Breast epithelium (tissue), 4 donors: ENCODE data around the gene NECTIN1. TPM values are rescaled to one million over a fixed set of nuclear protein-coding genes. Genes with fewer than 3 reads are reported as not detected.
A peak's percentile ranks its signal among the peaks of the same experiment; 100 is the strongest.

Experiments
- DNase-seq, 2 donors: peaks; one replicate each; pipeline ENCODE4 v3.0.0-alpha.2; 2019; ENCODE audit warnings: low spot score in 2 of 2
- H3K27ac ChIP-seq, 2 donors: fragments of 200-600 bp; sonication (generic) in 1 of 2; one replicate each; pipeline ENCODE4 v1.5.1; 2016 to 2019; ENCODE audit warnings: mild to moderate bottlenecking in 1 of 2
- H3K27me3 ChIP-seq, 2 donors: fragments of 200-600 bp; sonication (generic) in 1 of 2; one replicate each; pipeline versions ENCODE4 v1.5.1 to v1.6.0; 2017 to 2019; ENCODE audit warnings: control low read depth in 1 of 2, mild to moderate bottlenecking in 1 of 2
- H3K36me3 ChIP-seq: fragments of 200-600 bp; one replicate; pipeline ENCODE4 v1.5.1; 2019
- H3K4me1 ChIP-seq, 2 donors: fragments of 200-600 bp; sonication (generic); one replicate each; pipeline ENCODE4 v1.5.1; 2016 to 2019; ENCODE audit warnings: control low read depth in 1 of 2
- H3K4me3 ChIP-seq, 3 donors: fragments of 200-600 bp; sonication (generic); 1 replicate in 2 of 3; 2 replicates in 1 of 3; pipeline ENCODE4 v1.5.1; 2016 to 2019; ENCODE audit warnings: mild to moderate bottlenecking in 3 of 3, moderate library complexity in 2 of 3
- H3K9me3 ChIP-seq, 2 donors: fragments of 200-600 bp; sonication (generic) in 1 of 2; one replicate each; pipeline ENCODE4 v1.5.1; 2016 to 2019; ENCODE audit warnings: control low read depth in 1 of 2
- POLR2A ChIP-seq: fragments of 450-650 bp; IDR thresholded peaks from one replicate; pipeline ENCODE4 v1.6.1; 2016; ENCODE audit warnings: antibody characterized with exemption, mild to moderate bottlenecking, moderate library complexity
- POLR2AphosphoS5 ChIP-seq, 3 donors: sonication (generic); formaldehyde crosslinking; IDR thresholded peaks; one replicate each; pipeline ENCODE4 v1.6.1; 2017; ENCODE audit warnings: antibody characterized with exemption in 3 of 3
- intact Hi-C: fragments of 100-400 bp; cut with DNase I; formaldehyde crosslinking; loops from one replicate; pipeline ENCODE4 v1.15.1; 2023; ENCODE audit warnings: low total_unique reads
- total RNA-seq, 3 donors: library from RNA; depleted of rRNA; stranded (reverse); fragments of >200 nt; gene quantifications; one replicate each; pipeline ENCODE4 v1.1.0, GENCODE V29; 2016
- TF ChIP-seq, protein P1 (sequence below), 3 donors: fragments of 450-650 bp; IDR thresholded peaks; one replicate each; pipeline ENCODE4 v1.5.1; 2016 to 2017; ENCODE audit warnings: antibody characterized with exemption in 3 of 3, mild to moderate bottlenecking in 3 of 3, moderate library complexity in 3 of 3

NECTIN1 gene
- total RNA-seq, 3 donors from 2014 or later: 2.6 to 6.6 (median 4.5) TPM

DNA sequence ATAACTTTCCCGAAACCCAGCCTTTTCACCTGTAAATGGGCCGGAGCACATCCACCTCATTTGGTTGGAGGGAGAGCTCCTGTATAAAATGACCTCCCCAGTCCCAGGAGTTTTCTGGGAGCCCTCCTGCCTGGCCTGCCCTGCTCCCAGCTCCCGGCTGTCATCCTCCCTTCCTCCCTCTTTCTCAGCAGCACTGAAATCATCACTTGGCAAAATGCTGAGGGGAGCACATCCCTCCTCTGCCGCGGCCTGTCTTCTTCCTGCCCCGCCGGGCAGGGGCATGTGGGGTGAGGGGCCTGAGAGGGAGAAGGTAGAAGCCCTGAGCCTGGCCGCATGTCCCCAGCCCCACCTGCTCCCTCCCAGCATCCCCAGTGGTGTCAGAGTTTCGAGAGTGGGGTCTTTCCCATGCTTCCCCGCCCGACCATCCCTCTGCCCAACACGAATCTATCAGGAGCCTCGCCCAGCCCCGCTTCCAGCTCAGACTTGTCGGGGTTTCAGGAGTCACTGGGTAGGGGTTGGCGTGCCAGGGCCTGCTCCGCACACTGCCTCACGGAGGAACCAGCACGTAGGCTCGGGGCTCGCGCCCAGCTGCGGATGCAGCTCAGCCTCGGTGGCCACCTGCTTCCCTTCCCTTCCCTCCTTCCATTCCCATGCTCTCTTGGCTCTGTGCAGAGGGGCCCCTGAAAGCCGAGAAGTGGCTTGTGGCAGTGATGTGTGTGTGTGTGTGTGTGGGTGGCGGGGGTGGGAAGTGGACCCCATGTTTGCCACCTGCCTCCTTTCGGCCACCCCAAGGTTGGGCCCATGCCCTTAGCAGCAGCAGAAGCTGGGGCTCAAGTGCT lies 37.1 kb downstream of the NECTIN1 start:
- Histone ChIP-seq H3K27me3 (no peaks in the 10 kb centered on the region), H3K4me3 (peak overlapping the region in 1 of 3 donors; percentile 15), H3K4me1 (no peaks in the 10 kb centered on the region), H3K36me3 (no peaks in the 10 kb centered on the region), H3K27ac (peak overlapping the region; percentile 76 to 85), H3K9me3 (no peaks in the 10 kb centered on the region)
- DNase-seq: peak in 1 of 2 donors; percentile 84
- intact Hi-C loops: no loop called here
- TF ChIP-seq POLR2AphosphoS5 (IDR thresholded peaks at IDR 0.05) (no peak), POLR2A (no peak)
- TF ChIP-seq, protein P1, sequence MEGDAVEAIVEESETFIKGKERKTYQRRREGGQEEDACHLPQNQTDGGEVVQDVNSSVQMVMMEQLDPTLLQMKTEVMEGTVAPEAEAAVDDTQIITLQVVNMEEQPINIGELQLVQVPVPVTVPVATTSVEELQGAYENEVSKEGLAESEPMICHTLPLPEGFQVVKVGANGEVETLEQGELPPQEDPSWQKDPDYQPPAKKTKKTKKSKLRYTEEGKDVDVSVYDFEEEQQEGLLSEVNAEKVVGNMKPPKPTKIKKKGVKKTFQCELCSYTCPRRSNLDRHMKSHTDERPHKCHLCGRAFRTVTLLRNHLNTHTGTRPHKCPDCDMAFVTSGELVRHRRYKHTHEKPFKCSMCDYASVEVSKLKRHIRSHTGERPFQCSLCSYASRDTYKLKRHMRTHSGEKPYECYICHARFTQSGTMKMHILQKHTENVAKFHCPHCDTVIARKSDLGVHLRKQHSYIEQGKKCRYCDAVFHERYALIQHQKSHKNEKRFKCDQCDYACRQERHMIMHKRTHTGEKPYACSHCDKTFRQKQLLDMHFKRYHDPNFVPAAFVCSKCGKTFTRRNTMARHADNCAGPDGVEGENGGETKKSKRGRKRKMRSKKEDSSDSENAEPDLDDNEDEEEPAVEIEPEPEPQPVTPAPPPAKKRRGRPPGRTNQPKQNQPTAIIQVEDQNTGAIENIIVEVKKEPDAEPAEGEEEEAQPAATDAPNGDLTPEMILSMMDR (IDR thresholded peaks at IDR 0.05): no peak

DNA sequence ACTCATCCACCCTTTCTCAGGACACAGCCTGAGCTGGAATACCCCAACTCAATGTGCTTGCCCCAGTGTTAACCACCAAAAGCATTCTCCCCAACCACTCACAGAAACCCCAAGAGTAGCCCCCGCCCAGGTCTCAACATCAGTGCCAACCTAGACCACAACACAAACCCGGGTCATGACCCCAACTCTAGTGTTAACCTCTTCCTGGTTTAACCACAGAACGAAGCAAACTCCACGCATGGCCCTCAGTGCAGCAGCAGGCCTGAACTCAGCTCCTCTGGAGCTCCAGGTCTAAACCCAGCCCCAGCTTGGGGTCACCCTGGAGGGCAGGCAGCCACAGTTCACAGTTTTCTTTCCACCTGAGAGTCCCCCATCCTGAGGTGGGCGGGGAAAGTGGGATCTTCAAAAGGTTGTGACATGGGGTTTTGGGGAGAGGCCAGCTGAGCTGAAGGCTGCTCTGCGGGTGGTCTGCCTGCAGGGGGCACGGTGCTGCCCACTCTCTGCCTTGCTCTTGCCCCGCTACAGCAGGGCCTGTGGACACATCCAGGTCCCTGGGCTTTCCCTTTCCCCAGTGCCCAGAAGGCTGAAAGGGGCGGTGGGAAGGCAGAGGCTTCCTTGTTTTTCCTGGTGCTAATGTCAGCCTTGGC lies 37.9 kb downstream of the NECTIN1 start:
- no peaks in the 10 kb centered on the region for H3K4me1 ChIP-seq
- TF ChIP-seq POLR2AphosphoS5 (IDR thresholded peaks at IDR 0.05): no peak
- TF ChIP-seq POLR2A: no peak
- TF ChIP-seq, protein P1 (IDR thresholded peaks at IDR 0.05): no peak
- no peak overlapping the region for H3K4me3 ChIP-seq
- no peaks in the 10 kb centered on the region for H3K36me3 ChIP-seq
- intact Hi-C loops: no loop called here
- H3K27me3 ChIP-seq: no peaks in the 10 kb centered on the region
- H3K9me3 ChIP-seq: no peaks in the 10 kb centered on the region
- DNase-seq: no peak
- H3K27ac ChIP-seq: peak overlapping the region; percentile 76 to 85

DNA sequence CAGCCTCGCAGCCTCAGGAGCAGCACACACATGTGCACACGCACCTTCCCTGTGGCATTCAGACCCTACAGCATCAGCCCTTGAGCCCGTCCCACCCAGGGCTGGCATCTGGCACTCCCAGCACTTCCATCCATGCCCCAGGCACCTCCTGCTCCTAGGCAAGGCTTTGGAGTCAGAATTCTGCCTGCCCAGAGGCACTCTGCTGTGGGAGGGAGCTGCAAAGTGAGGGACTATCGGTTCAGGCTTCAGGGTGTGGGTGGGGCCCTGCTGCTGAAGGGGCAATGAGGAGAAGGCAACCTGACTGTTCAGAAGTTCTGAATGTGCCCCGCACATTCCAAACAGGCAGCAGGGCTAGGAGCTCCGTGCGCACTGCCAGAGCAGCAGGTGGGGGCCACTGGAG lies 39.7 kb downstream of the NECTIN1 start:
- intact Hi-C loops: no loop called here
- Histone ChIP-seq H3K9me3 (no peaks in the 10 kb centered on the region), H3K4me3 (no peak overlapping the region), H3K36me3 (no peaks in the 10 kb centered on the region), H3K27me3 (no peaks in the 10 kb centered on the region), H3K27ac (peak overlapping the region in 1 of 2 donors; percentile 38), H3K4me1 (peaks cover 8 to 11% of the 10 kb centered on the region in 2 donors)
- DNase-seq: no peak
- TF ChIP-seq POLR2A (no peak), POLR2AphosphoS5 (IDR thresholded peaks at IDR 0.05) (no peak)
- TF ChIP-seq, protein P1 (IDR thresholded peaks at IDR 0.05): no peak

DNA sequence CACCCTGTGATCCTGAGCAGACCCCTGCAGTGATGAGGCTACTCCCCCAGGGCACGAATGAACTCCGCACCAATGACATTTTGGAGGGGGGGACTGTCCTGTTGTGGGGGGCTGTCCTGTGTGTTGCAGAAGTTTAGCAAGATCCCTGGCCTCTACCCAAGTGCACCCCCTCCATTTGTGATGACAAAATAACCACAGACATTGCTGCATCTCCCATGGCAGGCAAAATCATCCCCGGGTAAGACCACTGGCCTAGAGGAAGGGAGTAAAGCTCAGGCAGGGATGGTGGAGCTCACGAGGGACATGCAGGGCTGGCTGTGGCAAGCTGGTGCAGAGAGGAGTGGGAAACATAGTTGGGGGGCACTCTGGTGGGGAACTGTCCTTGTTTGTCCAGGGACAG lies 40.6 kb downstream of the NECTIN1 start:
- H3K27ac ChIP-seq: no peak overlapping the region
- TF ChIP-seq, protein P1 (IDR thresholded peaks at IDR 0.05): no peak
- TF ChIP-seq POLR2AphosphoS5 (IDR thresholded peaks at IDR 0.05) (no peak), POLR2A (no peak)
- intact Hi-C loops: no loop called here
- peaks cover 11 to 16% of the 10 kb centered on the region in 2 donors for H3K4me1 ChIP-seq
- no peaks in the 10 kb centered on the region for H3K9me3 ChIP-seq
- H3K36me3 ChIP-seq: no peaks in the 10 kb centered on the region
- no peaks in the 10 kb centered on the region for H3K27me3 ChIP-seq
- no peak for DNase-seq
- H3K4me3 ChIP-seq: no peak overlapping the region
